K562 (cell line): ENCODE data around the gene MRPL48. TPM values are rescaled to one million over a fixed set of nuclear protein-coding genes. Genes with fewer than 3 reads are reported as not detected.

Experiments used
- ATAC-seq: fragments of 200-7000 bp; cut with Tn5 transposase; 3 replicates; pipeline ENCODE4 v1.9.1; 2020; ENCODE audit warnings: moderate library complexity
- BruUV-seq: library from RNA; stranded (reverse); fragments of 400-500 nt; replicated peaks from 2 replicates; lab custom pipeline; 2021; lab: Mats Ljungman, UMichigan
- CTCF ChIA-PET: fragments of 300-600 bp; formaldehyde crosslinking; extraction: SDS; loops from one replicate; lab custom pipeline; 2021; ENCODE audit warnings: low intra/inter-chr PET ratio; lab: Yijun Ruan, JAX
- POLR2A ChIA-PET: fragments of 300-600, 350-650 bp; sonication (Branson Sonifier 250); formaldehyde crosslinking; extraction: SDS; loops from one replicate; lab custom pipeline; 2021; ENCODE audit warnings: antibody characterized with exemption, inconsistent platforms; lab: Yijun Ruan, JAX
- DNase-seq, 4 experiments: peaks; one replicate each; pipeline versions ENCODE4 v3.0.0 to v3.0.0-alpha.2; 2011 to 2018; ENCODE audit warnings: low spot score in 3 of 4, mixed read lengths in 3 of 4; ENCODE audit errors: extremely low read depth in 1 of 4
- FAIRE-seq: peaks from 2 replicates; lab custom pipeline; 2011; peaks lifted over from hg19 to GRCh38; lab: Jason Lieb, UNC
- H2AFZ ChIP-seq: 2 replicates; pipeline ENCODE4 v1.6.0; 2011; ENCODE audit warnings: low read depth, low read length, control low read depth, inconsistent platforms
- H3K27ac ChIP-seq: fragments of 200-600 bp; 3 replicates; pipeline ENCODE4 v1.8.0; 2011; ENCODE audit warnings: low read depth, mild to moderate bottlenecking, control low read depth, inconsistent platforms, low read length, moderate library complexity, mixed read lengths; ENCODE audit errors: extremely low read depth
- H3K27me3 ChIP-seq, 2 experiments: fragments of 300-600 bp in 1 of 2; 2 replicates in 1 of 2; 3 replicates in 1 of 2; pipeline versions ENCODE4 v1.6.0 to v1.8.0; 2011; ENCODE audit warnings: inconsistent platforms in 2 of 2, low read length in 2 of 2, mild to moderate bottlenecking in 1 of 2, mixed read lengths in 1 of 2, moderate library complexity in 1 of 2; ENCODE audit not compliant: control insufficient read depth in 2 of 2, insufficient read depth in 2 of 2
- H3K36me3 ChIP-seq: fragments of 300-600 bp; 3 replicates; pipeline ENCODE4 v1.8.0; 2011; ENCODE audit warnings: mild to moderate bottlenecking, low read length, inconsistent platforms; ENCODE audit not compliant: control insufficient read depth, insufficient read depth
- H3K4me1 ChIP-seq, 2 experiments: fragments of 200-600 bp in 1 of 2; replicated peaks in 1 of 2; 2 replicates in 1 of 2; 3 replicates in 1 of 2; pipeline versions ENCODE4 v1.5.1 to v1.8.0; 2011; ENCODE audit warnings: inconsistent platforms in 2 of 2, low read length in 2 of 2, mild to moderate bottlenecking in 1 of 2, mixed read lengths in 1 of 2, moderate library complexity in 1 of 2; ENCODE audit not compliant: control insufficient read depth in 2 of 2, insufficient read depth in 2 of 2
- H3K4me2 ChIP-seq: 2 replicates; pipeline ENCODE4 v1.6.1; 2011; ENCODE audit warnings: low read length, control low read depth, inconsistent platforms, mixed read lengths; ENCODE audit not compliant: insufficient read depth
- H3K4me3 ChIP-seq: fragments of 200-600 bp; sonication (generic), shearing (Covaris generic); 2 replicates; pipeline ENCODE4 v1.5.1; 2016; ENCODE audit warnings: control low read depth, inconsistent platforms
- H3K79me2 ChIP-seq: fragments of 200-600 bp; 3 replicates; pipeline ENCODE4 v1.8.0; 2011; ENCODE audit warnings: low read length, inconsistent platforms; ENCODE audit not compliant: control insufficient read depth, insufficient read depth
- H3K9ac ChIP-seq, 2 experiments: 2 replicates each; pipeline versions ENCODE4 v1.6.0 to v1.6.1; 2011; ENCODE audit warnings: low read depth in 2 of 2, low read length in 2 of 2, control low read depth in 1 of 2, inconsistent platforms in 1 of 2, mild to moderate bottlenecking in 1 of 2, mixed read lengths in 1 of 2; ENCODE audit not compliant: insufficient read depth in 1 of 2
- H3K9me1 ChIP-seq: one replicate; pipeline ENCODE4 v1.6.0; 2011; ENCODE audit warnings: inconsistent platforms, mild to moderate bottlenecking, low read length, moderate library complexity; ENCODE audit not compliant: control insufficient read depth, insufficient read depth
- H3K9me3 ChIP-seq: replicated peaks from 2 replicates; pipeline ENCODE4 v1.5.1; 2011; ENCODE audit warnings: low read depth, low read length, inconsistent platforms; ENCODE audit not compliant: control insufficient read depth, insufficient read depth
- H4K20me1 ChIP-seq: replicated peaks from 2 replicates; pipeline ENCODE4 v1.6.1; 2011; ENCODE audit warnings: low read length, inconsistent platforms, mixed read lengths; ENCODE audit not compliant: control insufficient read depth, insufficient read depth
- BRD9 ChIP-seq: fragments of 450-650 bp; IDR thresholded peaks from 2 replicates; pipeline ENCODE4 v1.6.1; 2018; ENCODE audit warnings: low read depth; ENCODE audit not compliant: partially characterized antibody
- CEBPB ChIP-seq: fragments of 450-650 bp; IDR thresholded peaks from 2 replicates; pipeline ENCODE4 v1.6.1; 2016; ENCODE audit warnings: missing genetic modification characterization, missing compliant biosample characterization
- CHCHD3 ChIP-seq: fragments of 250-450 bp; sonication (Bioruptor Pico); IDR thresholded peaks from 2 replicates; pipeline ENCODE4 v2.1.2; 2022; ENCODE audit warnings: mild to moderate bottlenecking
- CHD2 ChIP-seq: IDR thresholded peaks from 2 replicates; pipeline ENCODE4 v1.6.1; 2011; ENCODE audit warnings: low read depth, low read length
- ETV1 ChIP-seq: fragments of 450-650 bp; conservative IDR thresholded peaks from 2 replicates; pipeline ENCODE4 v1.6.1; 2016; ENCODE audit warnings: missing genetic modification characterization, control low read depth, low read depth, missing compliant biosample characterization
- FOXK2 ChIP-seq, 2 experiments: fragments of 450-650 bp; IDR thresholded peaks in 1 of 2; conservative IDR thresholded peaks in 1 of 2; 2 replicates each; pipeline ENCODE4 v1.6.1; 2016; ENCODE audit warnings: low read depth in 2 of 2, mild to moderate bottlenecking in 1 of 2
- MYBL2 ChIP-seq, 2 experiments: fragments of 450-650 bp in 1 of 2; sonication (generic) in 1 of 2; formaldehyde crosslinking in 1 of 2; IDR thresholded peaks; 2 replicates each; pipeline versions ENCODE4 v1.6.1 to v1.8.1; 2017 to 2022; ENCODE audit warnings: borderline replicate concordance in 1 of 2, inconsistent platforms in 1 of 2, low read depth in 1 of 2, mild to moderate bottlenecking in 1 of 2, missing genetic modification reagents in 1 of 2, moderate library complexity in 1 of 2
- NR2C1 ChIP-seq, 2 experiments: fragments of 450-650 bp; IDR thresholded peaks; 2 replicates each; pipeline ENCODE4 v1.6.1; 2017; ENCODE audit warnings: mild to moderate bottlenecking in 2 of 2, antibody characterized with exemption in 1 of 2, inconsistent platforms in 1 of 2, missing compliant biosample characterization in 1 of 2, missing genetic modification characterization in 1 of 2
- NR2F6 ChIP-seq: fragments of 450-650 bp; formaldehyde crosslinking; IDR thresholded peaks from 2 replicates; pipeline ENCODE4 v1.4.0; 2020; ENCODE audit warnings: mild to moderate bottlenecking
- POLR3G ChIP-seq: IDR thresholded peaks from 2 replicates; pipeline ENCODE4 v1.6.1; 2011; ENCODE audit not compliant: insufficient read length, insufficient replicate concordance; ENCODE audit errors: extremely low read depth
- SMAD2 ChIP-seq: fragments of 150-350 bp; IDR thresholded peaks from 2 replicates; pipeline ENCODE4 v1.6.1; 2014; ENCODE audit warnings: low read depth, mild to moderate bottlenecking, low read length
- ZKSCAN3 ChIP-seq: fragments of 250-450 bp; sonication (Bioruptor Pico); IDR thresholded peaks from 2 replicates; pipeline ENCODE4 v1.4.0; 2020
- ZNF77 ChIP-seq: fragments of 250-450 bp; sonication (Bioruptor Pico); IDR thresholded peaks from 2 replicates; pipeline ENCODE4 v1.5.0; 2020
- WGBS: fragments of 100-300 bp; shearing (Covaris generic); methylation state at CpG from one replicate; pipeline ENCODE4 v1.1.6; 2016; ENCODE audit warnings: low coverage, mixed read lengths; ENCODE audit not compliant: insufficient coverage; ENCODE audit errors: missing lambda C conversion rate; 5-methylcytosine and 5-hydroxymethylcytosine counted together
- in situ Hi-C: fragments of 300-500 bp; cut with MboI; formaldehyde crosslinking; loops from 4 replicates; pipeline ENCODE4 v1.15.0; 2018; ENCODE audit warnings: inconsistent platforms, mixed read lengths
- intact Hi-C: fragments of 100-400 bp; cut with micrococcal nuclease; formaldehyde crosslinking; loops from 2 replicates; pipeline ENCODE4 v1.14.2; 2022
- polyA plus RNA-seq, 8 experiments: library from polyadenylated mRNA; depleted of rRNA in 4 of 8; stranded (reverse) in 5 of 8; unstranded in 3 of 8; fragments of >200 nt; fragmentation: Nextera tagmentation in 2 of 8; fragmentation: Illumina TruSeq in 1 of 8; extraction: Ambion mirVana in 2 of 8; extraction: Trizol in 1 of 8; gene quantifications; 2 replicates each; pipeline versions ENCODE4 v1.2.1 to v1.2.3, GENCODE V29; 2011 to 2014; ENCODE audit warnings: inconsistent platforms in 1 of 8, missing spikeins in 1 of 8
- total RNA-seq, 7 experiments: library from RNA; depleted of rRNA in 6 of 7; stranded (reverse); fragments of >200 nt in 6 of 7; fragmentation: Illumina TruSeq in 2 of 7; extraction: Trizol in 2 of 7; gene quantifications; 2 replicates each; pipeline versions ENCODE4 v1.2.1 to v1.2.3, GENCODE V29; 2011 to 2021; ENCODE audit warnings: low replicate concordance in 1 of 7
- TF ChIP-seq, protein P1 (sequence below), 3 experiments: fragments of 200-800 bp in 1 of 3; fragments of 250-450 bp in 1 of 3; fragments of 450-650 bp in 1 of 3; sonication (Bioruptor Pico) in 1 of 3; sonication (Bioruptor generic) in 1 of 3; formaldehyde crosslinking in 1 of 3; IDR thresholded peaks; 2 replicates each; pipeline versions ENCODE4 v1.6.1 to v1.8.0; 2016 to 2022; ENCODE audit warnings: mild to moderate bottlenecking in 2 of 3, missing genetic modification characterization in 2 of 3, missing compliant biosample characterization in 1 of 3, moderate library complexity in 1 of 3
- TF ChIP-seq, protein P2 (sequence below): sonication (generic); formaldehyde crosslinking; IDR thresholded peaks from 2 replicates; pipeline ENCODE4 v1.8.0; 2022; ENCODE audit warnings: missing genetic modification reagents, mild to moderate bottlenecking, borderline replicate concordance

Gene MRPL48
- total and polyA plus RNA-seq, 9 of the 15 experiments (the other 6 are each of a cell fraction or from before 2014, with no cell fraction given): 66.0 to 237 (median 104) TPM

DNA sequence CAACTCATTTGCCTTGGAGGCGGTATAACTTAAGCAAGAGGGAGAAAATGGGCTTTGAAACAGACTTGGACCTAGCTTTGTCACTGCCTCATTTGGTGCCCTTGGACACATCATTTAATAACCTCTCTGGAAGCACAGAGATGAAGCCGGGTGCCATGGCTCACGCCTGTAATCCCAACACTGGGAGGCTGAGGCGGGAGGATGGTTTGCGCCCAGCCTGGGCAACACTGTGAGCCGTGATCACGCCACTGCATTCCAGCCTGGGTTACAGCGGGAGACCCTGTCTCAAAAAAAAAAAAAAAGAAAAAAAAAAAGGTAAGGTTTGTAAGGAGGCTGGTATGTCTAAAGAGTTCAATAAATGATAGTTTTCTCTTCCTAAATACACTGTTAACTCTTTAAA lies 88.2 kb downstream of the MRPL48 start:
- peak overlapping the region; percentile 89 for H2AFZ ChIP-seq
- intact Hi-C loops: loop anchor here (10.0 kb wide), 1 partner anchor 111 kb away; the partner anchor contains the start of gene RAB6A
- peak overlapping the region; percentile 92 for H3K27ac ChIP-seq
- TF ChIP-seq POLR3G: no peak
- no peak for TF ChIP-seq ETV1 (tag)
- no peak for TF ChIP-seq CHD2
- no peak for TF ChIP-seq NR2F6
- TF ChIP-seq MYBL2 (IDR thresholded peaks at IDR 0.05; ENCODE audit: low read depth): no peak
- TF ChIP-seq MYBL2 (CRISPR knock-in tag; IDR thresholded peaks at IDR 0.05; ENCODE audit: borderline replicate concordance): no peak
- TF ChIP-seq, protein P1, sequence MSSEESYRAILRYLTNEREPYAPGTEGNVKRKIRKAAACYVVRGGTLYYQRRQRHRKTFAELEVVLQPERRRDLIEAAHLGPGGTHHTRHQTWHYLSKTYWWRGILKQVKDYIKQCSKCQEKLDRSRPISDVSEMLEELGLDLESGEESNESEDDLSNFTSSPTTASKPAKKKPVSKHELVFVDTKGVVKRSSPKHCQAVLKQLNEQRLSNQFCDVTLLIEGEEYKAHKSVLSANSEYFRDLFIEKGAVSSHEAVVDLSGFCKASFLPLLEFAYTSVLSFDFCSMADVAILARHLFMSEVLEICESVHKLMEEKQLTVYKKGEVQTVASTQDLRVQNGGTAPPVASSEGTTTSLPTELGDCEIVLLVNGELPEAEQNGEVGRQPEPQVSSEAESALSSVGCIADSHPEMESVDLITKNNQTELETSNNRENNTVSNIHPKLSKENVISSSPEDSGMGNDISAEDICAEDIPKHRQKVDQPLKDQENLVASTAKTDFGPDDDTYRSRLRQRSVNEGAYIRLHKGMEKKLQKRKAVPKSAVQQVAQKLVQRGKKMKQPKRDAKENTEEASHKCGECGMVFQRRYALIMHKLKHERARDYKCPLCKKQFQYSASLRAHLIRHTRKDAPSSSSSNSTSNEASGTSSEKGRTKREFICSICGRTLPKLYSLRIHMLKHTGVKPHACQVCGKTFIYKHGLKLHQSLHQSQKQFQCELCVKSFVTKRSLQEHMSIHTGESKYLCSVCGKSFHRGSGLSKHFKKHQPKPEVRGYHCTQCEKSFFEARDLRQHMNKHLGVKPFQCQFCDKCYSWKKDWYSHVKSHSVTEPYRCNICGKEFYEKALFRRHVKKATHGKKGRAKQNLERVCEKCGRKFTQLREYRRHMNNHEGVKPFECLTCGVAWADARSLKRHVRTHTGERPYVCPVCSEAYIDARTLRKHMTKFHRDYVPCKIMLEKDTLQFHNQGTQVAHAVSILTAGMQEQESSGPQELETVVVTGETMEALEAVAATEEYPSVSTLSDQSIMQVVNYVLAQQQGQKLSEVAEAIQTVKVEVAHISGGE (CRISPR knock-in tag; IDR thresholded peaks at IDR 0.05): no peak
- TF ChIP-seq, protein P2, sequence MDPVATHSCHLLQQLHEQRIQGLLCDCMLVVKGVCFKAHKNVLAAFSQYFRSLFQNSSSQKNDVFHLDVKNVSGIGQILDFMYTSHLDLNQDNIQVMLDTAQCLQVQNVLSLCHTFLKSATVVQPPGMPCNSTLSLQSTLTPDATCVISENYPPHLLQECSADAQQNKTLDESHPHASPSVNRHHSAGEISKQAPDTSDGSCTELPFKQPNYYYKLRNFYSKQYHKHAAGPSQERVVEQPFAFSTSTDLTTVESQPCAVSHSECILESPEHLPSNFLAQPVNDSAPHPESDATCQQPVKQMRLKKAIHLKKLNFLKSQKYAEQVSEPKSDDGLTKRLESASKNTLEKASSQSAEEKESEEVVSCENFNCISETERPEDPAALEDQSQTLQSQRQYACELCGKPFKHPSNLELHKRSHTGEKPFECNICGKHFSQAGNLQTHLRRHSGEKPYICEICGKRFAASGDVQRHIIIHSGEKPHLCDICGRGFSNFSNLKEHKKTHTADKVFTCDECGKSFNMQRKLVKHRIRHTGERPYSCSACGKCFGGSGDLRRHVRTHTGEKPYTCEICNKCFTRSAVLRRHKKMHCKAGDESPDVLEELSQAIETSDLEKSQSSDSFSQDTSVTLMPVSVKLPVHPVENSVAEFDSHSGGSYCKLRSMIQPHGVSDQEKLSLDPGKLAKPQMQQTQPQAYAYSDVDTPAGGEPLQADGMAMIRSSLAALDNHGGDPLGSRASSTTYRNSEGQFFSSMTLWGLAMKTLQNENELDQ (CRISPR knock-in tag): no peak
- TF ChIP-seq SMAD2: no peak
- no peak for TF ChIP-seq ZNF77 (CRISPR knock-in tag)
- TF ChIP-seq CHCHD3 (CRISPR knock-in tag): no peak
- TF ChIP-seq CEBPB (tag): no peak
- no peak for TF ChIP-seq BRD9
- TF ChIP-seq FOXK2 (conservative IDR thresholded peaks at IDR 0.05 in 1 of 2, IDR thresholded peaks at IDR 0.05 in 1 of 2; ENCODE audit: low read depth in 2 of 2): no peak
- TF ChIP-seq ZKSCAN3 (CRISPR knock-in tag): no peak
- TF ChIP-seq NR2C1 (IDR thresholded peaks at IDR 0.05): no peak
- TF ChIP-seq NR2C1 (tag; IDR thresholded peaks at IDR 0.05): no peak
- in situ Hi-C loops: no loop called here
- ChIA-PET POLR2A (no interaction called here), CTCF (no interaction called here)
- peaks cover 3% of the 10 kb centered on the region for H3K9me1 ChIP-seq
- no peaks in the 10 kb centered on the region for H3K9me3 ChIP-seq
- H3K36me3 ChIP-seq: peaks cover 52% of the 10 kb centered on the region
- H3K79me2 ChIP-seq: peaks cover 65% of the 10 kb centered on the region
- FAIRE-seq (peak; percentile 55), ATAC-seq (peak; percentile 30), DNase-seq (peak in 1 of 4 experiments; percentile 24)
- H3K27me3 ChIP-seq: no peaks in the 10 kb centered on the region
- peak overlapping the region; percentile 93 to 94 for H3K9ac ChIP-seq
- no TSS peak for BruUV-seq
- peak overlapping the region; percentile 67 for H3K4me3 ChIP-seq
- no peaks in the 10 kb centered on the region for H4K20me1 ChIP-seq
- peaks cover 3 to 12% of the 10 kb centered on the region in 2 experiments; a peak in 4 of 5 replicates for H3K4me1 ChIP-seq
- peak overlapping the region; percentile 100 for H3K4me2 ChIP-seq
- WGBS: 0% methylated on average over 7 of the region's 8 CpGs
